HG03439 (cell line): ENCODE measurements around the gene PCDHAC2.

Experiments
- ATAC-seq: cut with Tn5 transposase; IDR thresholded peaks from one replicate; pipeline ENCODE4 v1.9.1; 2021; ENCODE audit warnings: mild to moderate bottlenecking, moderate library complexity; ENCODE audit not compliant: unreplicated experiment

Gene PCDHAC2, protein sequence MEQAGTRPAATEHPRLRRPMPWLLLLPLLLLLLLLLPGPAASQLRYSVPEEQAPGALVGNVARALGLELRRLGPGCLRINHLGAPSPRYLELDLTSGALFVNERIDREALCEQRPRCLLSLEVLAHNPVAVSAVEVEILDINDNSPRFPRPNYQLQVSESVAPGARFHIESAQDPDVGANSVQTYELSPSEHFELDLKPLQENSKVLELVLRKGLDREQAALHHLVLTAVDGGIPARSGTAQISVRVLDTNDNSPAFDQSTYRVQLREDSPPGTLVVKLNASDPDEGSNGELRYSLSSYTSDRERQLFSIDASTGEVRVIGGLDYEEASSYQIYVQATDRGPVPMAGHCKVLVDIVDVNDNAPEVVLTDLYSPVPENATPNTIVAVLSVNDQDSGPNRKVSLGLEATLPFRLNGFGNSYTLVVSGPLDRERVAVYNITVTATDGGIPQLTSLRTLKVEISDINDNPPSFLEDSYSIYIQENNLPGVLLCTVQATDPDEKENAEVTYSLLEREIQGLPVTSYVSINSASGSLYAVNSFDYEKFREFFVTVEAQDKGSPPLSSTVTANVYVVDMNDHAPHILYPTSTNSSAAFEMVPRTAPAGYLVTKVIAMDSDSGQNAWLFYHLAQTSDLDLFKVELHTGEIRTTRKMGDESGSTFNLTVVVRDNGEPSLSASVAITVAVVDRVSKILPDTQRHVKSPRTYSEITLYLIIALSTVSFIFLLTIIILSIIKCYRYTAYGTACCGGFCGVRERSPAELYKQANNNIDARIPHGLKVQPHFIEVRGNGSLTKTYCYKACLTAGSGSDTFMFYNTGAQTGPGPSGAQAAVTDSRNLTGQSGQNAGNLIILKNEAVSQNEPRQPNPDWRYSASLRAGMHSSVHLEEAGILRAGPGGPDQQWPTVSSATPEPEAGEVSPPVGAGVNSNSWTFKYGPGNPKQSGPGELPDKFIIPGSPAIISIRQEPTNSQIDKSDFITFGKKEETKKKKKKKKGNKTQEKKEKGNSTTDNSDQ

DNA sequence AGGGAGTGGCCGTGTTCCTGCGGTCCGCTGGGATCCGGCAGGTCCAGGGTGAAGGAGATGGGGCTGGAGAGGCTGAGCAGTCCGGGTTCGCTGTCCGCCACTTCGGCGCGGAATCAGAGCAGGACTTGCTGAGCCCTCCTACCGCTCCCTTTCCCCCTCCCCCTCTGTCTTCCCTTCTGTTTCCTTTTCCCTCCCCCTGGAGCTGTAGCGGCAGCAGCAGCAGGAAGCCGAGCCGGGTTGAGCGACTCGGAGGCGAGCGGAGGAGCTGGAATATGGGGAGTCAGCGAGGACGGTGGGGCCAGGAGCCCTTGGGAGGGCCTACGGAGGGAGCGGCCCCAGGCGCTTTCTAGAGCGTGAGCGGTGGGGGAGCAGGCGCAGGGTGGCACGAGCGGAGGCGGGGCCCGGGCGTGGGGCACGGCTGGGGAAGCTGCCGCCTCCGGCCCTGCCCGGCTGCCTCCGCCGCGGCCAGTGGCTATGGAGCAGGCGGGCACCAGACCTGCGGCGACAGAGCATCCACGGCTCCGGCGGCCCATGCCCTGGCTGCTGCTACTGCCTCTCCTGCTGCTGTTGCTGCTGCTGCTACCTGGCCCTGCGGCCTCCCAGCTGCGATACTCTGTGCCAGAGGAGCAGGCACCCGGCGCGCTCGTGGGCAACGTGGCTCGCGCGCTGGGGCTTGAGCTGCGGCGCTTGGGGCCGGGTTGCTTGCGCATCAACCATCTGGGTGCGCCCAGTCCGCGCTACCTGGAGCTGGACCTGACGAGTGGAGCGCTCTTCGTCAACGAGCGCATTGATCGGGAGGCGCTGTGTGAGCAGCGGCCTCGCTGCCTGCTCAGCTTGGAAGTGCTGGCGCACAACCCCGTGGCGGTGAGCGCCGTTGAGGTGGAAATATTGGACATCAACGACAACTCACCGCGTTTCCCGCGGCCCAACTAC lies at the start of gene PCDHAC2:
TSS of gene PCDHAC2 (plus strand) at position 184 of the 933 bp plus-strand sequence. CDS start at position 475, 291 bp downstream.
- ATAC-seq: no peak

DNA sequence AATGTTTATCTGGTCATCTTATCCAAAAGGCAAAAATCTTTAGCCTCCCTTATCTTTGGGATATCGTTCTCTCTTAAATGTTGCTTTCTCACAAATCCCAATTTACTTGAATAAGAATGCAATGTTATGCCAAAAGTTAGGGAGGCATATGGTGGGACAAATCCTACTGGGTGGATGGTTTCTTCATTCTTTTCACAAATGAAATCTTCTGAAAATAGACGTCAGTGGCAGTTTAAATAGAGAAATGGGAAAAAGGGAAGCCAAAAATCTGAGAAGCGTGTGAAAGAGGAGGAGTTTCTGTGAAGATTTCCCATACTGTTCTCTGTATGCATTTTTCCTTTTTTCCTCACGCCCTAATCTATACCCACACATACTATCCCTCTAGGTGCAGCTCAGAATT lies 42.7 kb upstream of the PCDHAC2 start:
- ATAC-seq: no peak

DNA sequence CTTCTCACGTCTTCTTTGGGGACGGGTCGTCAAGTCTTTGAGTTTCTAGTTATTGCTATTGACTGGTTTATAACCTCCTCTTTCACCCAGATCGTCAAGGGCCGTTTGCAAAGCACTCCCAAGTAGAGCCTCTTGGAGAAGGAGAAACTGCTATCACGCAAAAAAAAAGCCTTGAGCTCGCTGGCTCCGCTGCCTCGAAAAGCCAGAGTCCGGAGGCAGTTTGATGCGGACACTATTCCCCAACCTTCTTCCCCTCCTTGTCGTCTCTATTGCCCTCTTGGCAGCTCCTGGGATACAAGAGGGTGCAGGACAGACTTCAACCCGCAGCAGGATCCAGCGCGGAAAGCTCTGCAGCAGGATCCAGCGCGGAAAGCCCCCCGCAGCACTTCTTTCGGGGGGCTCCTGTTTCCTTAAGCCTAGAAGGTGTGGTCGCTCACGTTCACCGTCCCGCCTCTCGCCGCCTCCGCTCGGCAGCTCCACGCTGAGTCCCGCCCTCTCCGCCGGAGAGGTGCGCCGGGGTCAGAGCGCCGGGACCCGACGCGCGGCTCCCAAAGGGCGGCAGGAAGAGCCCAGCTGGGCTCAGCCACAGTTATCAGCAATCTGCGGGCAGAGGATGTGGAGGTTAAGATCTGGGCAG lies 40.4 kb upstream of the PCDHAC2 start, which contains the start of gene PCDHAC1:
TSS of gene PCDHAC1 (plus strand) at position 494 of the 637 bp plus-strand sequence. CDS start 594 bp downstream, outside the sequence.
- no peak for ATAC-seq

DNA sequence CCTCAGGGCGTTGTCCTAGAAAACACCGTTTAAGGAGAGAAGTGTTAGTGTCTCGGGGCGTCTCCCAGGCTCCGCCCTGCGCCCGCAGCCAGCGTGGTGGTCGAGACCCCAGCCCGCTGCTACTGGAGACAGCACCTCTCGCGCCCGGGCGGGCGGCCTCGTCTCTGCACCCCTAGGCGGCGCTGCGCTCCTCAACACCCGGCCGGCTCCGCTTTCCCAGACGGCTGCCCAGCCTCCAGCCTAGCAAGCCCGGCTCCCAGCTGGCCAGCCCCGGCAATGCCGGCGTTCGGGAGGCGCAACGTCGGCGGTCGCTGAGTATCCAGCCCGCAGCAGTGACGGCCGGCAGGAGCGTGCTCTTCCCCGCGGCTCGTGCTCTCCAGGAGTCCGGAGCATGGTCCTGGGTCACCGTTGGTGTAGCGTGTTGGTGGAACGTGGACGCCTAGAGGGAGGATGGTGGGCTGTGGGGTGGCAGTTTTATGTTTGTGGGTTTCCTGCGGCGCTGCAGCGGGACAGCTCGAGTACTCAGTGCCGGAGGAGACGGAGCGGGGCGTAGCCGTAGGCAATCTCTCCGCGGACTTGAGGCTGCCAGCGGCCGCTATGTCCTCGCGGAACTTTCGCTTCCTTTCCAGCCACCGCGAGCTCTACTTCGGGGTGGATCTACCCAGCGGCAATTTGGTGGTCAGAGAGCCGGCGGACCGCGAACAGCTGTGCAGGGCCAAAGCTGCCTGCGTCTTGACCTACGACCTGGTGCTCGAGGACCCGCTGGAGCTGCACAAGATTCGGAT lies 39.6 kb upstream of the PCDHAC2 start:
- ATAC-seq: no peak

DNA sequence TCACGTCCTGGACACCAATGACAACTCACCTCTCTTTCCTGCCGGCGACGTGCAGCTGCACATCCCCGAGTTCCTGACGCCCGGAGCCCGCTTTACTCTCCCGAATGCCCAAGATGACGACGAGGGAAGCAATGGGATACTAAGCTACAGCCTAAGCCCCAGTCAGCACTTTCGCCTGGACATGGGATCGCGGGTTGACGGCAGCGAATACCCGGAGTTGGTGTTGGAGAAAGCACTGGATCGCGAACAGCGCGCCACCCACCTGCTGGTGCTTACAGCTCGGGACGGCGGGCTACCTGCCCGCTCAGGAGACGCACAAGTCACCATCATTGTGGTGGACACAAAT lies 39.1 kb upstream of the PCDHAC2 start:
- no peak for ATAC-seq

DNA sequence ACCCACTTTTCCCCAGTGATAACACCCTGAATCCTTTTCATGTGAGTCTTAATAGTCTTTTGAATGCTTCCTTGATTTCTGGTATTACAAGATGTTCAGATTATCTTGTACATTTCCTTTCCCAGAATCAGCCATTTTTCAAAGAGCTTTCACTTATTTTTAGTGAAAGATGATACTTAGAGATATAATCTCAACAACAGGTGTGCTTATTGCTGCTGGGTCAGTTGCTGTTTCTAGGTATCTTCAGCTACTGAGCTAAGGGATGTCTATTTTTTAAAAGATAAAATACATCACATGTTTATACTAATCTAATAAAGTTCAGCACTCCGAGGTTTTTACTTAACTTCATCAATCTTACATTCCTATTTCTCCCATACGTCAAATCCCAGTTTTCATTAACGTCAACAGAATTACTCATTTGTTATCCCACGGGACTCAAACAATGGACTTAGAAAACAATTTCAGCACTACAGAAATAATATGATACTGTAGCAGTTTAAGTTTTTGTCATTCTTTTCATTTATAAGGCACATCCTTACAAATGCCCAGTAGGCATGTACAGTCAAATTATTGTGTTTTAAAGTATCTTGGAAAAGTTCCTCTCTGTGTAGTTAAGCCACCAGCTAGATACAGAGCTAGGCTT lies 31.2 kb upstream of the PCDHAC2 start:
- no peak for ATAC-seq

DNA sequence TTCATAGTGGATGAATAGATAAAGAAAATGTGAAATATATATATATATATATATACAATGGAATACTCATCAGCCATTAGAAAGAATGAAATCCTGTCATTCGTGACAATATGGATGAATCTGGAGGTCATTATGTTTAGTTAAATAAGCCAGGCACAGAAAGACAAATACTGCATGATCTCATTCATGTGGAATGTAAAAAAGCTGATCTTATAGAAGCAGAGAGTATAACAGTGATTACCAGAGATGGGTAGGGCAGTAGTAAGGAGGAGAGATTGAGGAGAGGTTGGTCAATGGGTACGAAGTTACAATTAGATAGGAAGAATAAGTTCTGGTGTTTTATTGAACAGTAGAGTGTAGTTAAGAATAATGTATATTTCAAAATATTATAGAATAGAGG lies 19.7 kb upstream of the PCDHAC2 start:
- no peak for ATAC-seq

DNA sequence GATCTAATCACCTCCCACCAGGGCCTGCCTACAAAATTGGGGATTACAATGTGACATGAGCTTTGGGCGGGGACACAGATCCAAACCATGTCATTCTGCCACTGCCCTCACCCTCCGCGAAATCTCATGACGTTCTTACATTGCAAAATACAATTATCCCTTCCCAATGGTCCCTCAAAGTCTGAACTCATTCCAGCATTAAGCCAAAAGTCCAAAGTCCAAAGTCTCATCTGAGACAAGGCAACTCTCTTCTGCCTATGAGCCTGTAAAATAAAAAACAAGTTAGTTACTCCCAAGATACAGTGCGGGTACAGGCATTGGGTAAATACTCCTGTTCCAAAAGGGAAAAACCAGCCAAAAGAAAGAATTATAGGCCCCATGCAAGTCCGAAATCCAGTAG lies 14.6 kb upstream of the PCDHAC2 start:
- no peak for ATAC-seq

DNA sequence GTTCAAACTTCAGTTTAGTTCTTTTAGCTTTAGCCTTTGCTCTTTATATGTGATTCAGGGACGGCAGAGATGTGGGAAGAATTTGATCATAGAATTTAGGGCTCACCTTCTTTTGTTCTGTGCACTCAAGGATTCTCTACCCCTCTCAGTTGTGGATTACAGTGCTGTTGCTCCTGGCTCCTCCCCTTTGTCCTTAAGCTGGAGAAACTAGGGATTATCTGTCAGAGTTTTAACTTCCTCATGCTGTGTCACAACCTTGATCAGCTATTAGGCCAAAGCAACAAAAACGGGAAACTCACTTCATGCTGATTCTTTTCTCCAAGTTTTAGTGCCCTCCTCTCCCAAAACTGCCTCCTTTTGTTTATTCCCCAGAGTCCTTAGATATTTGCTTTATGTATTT lies 13.0 kb upstream of the PCDHAC2 start:
- no peak for ATAC-seq

DNA sequence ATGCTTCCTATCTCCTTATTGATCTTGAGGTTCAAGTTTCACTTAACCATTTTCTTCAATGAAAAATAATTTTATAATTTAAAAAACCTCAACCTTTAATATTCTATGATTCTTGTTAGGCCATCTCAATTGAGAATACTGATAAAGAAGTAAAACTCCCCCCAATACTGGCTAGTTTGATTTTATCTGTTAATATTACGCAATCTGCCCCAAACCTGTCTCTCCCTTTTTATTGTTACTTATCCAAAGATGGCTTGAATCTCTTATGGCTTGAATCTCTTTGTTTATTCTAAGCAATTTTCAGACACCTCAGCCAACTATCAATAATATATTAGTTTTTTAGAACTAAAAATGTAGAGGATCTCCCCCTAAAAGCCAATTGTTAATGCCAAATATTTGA lies 4.1 kb upstream of the PCDHAC2 start:
- ATAC-seq: no peak

DNA sequence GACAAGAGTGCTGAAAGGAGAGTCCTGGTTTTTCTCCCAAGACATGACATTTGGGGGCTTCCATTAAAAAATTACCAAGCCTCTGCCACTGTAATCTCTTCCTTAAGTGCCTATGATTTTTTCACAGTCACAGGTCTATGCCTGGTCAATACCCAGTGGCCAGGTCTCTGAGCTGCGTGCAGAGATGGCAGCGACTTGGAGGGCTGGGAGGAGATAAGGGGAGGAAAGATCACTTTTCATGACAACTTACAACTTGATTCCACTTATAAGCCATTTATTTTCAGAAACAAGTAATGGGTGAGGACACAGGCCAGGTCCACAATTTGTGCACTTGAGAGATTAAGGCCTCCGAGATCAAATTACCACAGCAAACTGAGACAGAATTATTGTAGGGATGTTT lies 1.9 kb upstream of the PCDHAC2 start:
- no peak for ATAC-seq

DNA sequence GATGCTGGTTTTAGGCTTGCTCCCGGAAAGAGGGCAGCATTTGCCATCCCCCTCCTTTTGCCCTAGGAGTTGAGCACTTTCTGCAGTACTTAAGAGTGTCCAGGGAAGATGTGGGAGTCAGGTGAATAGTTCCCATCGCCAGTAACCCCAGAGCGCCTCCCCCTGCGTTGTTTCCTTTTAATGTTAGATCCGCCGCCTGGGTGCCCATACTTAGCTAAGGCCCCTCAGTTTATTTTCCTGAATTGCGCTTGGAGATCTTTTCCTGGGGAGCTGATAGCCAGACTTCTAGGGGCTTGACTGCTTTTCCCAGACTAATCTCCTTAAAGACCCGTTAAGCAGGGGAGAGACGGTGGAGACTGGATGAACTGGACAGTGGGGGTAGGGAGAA lies 377 bp upstream of the PCDHAC2 start:
- ATAC-seq: no peak

DNA sequence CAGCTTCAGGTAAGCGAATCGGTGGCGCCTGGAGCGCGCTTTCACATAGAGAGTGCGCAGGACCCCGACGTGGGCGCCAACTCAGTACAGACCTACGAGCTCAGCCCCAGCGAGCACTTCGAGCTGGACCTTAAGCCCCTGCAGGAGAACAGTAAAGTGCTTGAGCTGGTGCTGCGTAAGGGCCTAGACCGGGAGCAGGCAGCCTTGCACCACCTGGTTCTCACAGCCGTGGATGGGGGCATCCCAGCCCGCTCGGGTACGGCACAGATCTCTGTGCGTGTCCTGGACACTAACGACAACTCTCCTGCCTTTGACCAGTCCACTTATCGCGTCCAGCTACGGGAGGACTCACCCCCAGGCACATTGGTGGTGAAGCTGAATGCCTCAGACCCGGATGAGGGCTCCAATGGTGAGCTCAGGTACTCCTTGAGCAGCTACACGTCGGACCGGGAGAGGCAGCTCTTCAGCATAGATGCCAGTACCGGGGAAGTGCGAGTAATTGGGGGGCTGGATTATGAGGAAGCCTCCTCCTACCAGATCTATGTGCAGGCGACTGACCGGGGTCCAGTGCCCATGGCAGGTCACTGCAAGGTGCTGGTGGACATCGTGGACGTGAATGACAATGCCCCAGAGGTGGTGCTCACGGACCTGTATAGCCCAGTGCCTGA lies 1.1 kb downstream of the PCDHAC2 start:
- no peak for ATAC-seq

DNA sequence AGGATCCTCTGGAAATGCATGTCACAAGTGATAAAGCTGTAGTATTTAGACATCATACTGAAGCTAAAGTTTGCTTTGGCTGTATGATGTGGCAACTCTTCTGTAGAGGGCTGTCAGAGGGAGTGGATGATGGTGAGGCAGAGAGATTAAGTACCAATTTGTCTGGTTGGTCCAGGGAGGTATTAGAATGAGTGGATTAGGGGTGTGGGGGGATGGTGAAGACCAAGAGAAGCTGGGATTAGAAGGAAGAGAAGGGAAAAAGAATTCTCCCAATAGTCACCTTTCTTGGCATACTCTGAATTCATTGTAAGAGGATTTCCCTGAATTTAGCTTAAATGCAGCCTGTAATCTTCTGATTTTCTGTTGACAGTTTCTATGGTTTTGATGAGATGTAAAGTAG lies 3.6 kb downstream of the PCDHAC2 start:
- no peak for ATAC-seq

DNA sequence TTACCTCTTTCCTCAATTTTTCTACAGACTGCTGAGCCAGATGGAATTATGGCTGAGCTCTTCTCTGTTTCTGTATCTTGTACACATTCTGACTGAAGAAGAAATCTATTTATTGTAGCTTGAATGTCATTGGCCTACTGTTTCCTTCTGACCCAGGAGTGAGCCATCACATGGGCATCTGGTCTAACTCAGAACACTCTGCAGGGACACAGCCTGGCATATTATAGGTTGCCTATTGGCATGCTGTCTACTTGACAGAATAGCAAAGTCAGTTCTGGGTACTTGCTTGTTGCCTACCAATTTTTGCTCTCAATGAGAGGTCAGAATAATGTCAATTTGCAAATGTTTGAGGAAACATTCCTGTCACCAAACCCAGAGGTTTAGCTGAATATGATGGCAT lies 7.3 kb downstream of the PCDHAC2 start:
- no peak for ATAC-seq

DNA sequence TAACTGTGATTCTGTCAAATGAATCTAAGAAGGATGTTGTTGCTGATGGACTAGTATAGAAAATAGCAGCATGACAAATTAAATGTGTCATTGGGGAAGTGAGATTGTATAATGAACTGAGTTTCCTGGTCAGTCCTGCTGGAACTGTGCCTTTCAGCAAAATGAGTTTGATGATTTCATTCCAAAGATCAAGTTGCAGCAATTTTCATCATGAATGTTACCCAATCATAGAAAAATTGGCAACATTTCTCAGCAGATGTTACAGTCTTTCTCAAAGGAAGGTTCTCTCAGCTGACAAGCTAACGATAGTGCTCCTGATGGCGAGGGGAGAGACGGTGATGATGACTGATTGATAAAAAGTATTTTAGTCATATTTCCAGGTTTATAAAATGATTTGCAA lies 10.7 kb downstream of the PCDHAC2 start:
- ATAC-seq: no peak

DNA sequence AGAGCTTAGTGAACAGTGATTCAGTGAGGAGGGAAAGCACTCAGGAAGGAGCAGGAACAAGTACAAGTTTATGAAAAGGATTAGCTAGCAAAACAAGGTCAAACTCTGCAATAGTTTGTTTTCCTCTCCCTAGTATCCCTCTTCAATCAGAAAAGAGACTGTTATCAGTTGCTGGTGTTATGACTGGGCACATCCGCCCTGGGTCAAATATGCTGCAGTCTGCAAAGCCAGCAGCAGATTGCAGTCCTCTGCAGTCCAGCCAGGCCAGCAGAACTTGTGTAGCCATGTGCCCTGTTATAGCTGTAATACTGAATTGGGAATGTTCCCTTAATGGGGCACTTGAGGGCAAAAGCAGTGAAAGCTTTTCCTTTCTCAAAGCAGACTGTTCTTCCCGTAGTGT lies 12.0 kb downstream of the PCDHAC2 start:
- no peak for ATAC-seq

DNA sequence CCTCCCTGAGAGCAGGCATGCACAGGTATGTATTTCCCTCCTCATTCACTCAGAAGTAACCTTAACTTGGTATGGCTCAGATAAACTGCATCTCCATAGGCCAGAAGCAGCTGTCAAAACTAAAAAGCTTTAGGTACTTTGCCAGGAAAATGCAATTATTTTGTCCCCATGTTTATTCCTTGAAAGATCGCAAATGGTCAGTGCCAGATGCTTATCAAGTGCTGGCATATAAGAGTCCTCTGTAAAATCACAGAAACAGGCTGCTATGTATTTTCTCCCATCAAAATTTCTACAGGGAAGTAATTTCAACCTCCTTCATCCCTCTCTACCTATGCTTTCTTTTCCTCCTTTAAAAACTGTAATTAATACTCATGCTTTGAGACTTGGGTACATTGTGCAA lies 12.7 kb downstream of the PCDHAC2 start:
- no peak for ATAC-seq
